Measurements from ENCODE around the gene LDLRAP1. TPM values are rescaled to one million over a fixed set of nuclear protein-coding genes. Genes with fewer than 3 reads are reported as not detected.

LDLRAP1 gene
- total and polyA plus RNA-seq, 2 donors (not counting 1 experiment from before 2014, with no cell fraction given), result 7.3 to 21.0 TPM

- TF ChIP-seq EZH2 (IDR thresholded peaks at IDR 0.05; ENCODE audit: low read length, missing control alignments), result no peak
- TF ChIP-seq, protein P1, sequence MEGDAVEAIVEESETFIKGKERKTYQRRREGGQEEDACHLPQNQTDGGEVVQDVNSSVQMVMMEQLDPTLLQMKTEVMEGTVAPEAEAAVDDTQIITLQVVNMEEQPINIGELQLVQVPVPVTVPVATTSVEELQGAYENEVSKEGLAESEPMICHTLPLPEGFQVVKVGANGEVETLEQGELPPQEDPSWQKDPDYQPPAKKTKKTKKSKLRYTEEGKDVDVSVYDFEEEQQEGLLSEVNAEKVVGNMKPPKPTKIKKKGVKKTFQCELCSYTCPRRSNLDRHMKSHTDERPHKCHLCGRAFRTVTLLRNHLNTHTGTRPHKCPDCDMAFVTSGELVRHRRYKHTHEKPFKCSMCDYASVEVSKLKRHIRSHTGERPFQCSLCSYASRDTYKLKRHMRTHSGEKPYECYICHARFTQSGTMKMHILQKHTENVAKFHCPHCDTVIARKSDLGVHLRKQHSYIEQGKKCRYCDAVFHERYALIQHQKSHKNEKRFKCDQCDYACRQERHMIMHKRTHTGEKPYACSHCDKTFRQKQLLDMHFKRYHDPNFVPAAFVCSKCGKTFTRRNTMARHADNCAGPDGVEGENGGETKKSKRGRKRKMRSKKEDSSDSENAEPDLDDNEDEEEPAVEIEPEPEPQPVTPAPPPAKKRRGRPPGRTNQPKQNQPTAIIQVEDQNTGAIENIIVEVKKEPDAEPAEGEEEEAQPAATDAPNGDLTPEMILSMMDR (conservative IDR thresholded peaks at IDR 0.05 in 1 of 2, IDR thresholded peaks at IDR 0.05 in 1 of 2; ENCODE audit: low read depth in 1 of 2, low read length in 2 of 2), result no peak
- no peaks in the 10 kb centered on the region for H3K9me3 ChIP-seq (ENCODE audit: control insufficient read depth, insufficient read depth, low read depth, low read length)
- no peak overlapping the region for H3K4me3 ChIP-seq (replicated peaks in 1 of 4; ENCODE audit: control extremely low read depth in 1 of 4, insufficient read depth in 1 of 4, low read depth in 3 of 4, low read length in 4 of 4)
- H3K9ac ChIP-seq (ENCODE audit: insufficient read depth, low read length), result no peak overlapping the region
- H2AFZ ChIP-seq (ENCODE audit: low read length), result no peak overlapping the region
- peaks cover 3% of the 10 kb centered on the region for H3K4me1 ChIP-seq (ENCODE audit: control insufficient read depth, extremely low read depth, insufficient read depth, low read length)
- H3K79me2 ChIP-seq (ENCODE audit: control insufficient read depth, insufficient read depth, low read length), result no peaks in the 10 kb centered on the region
- H3K27ac ChIP-seq (ENCODE audit: insufficient read depth, low read length), result no peak overlapping the region
- H4K20me1 ChIP-seq (ENCODE audit: control insufficient read depth, extremely low read depth, insufficient read depth, low read length), result no peaks in the 10 kb centered on the region
- no peaks in the 10 kb centered on the region for H3K36me3 ChIP-seq (ENCODE audit: control insufficient read depth, insufficient read depth, low read length)
- peaks cover 8% of the 10 kb centered on the region for H3K27me3 ChIP-seq (ENCODE audit: control insufficient read depth, insufficient read depth, low read length)
- H3K4me2 ChIP-seq (ENCODE audit: extremely low read depth, insufficient read depth, low read length), result no peak overlapping the region
- DNase-seq (ENCODE audit: low read depth in 2 of 2), result no peak
These were observed 2.0 kb upstream of the LDLRAP1 start for GRCh38 chr1:25541425-25541824.

GRCh38 chr1:25541889-25542658 lies 1.3 kb upstream of the LDLRAP1 start:
- Histone ChIP-seq H3K4me1 (ENCODE audit: control insufficient read depth, extremely low read depth, insufficient read depth, low read length) (peaks cover 3% of the 10 kb centered on the region), H3K27me3 (ENCODE audit: control insufficient read depth, insufficient read depth, low read length) (peaks cover 7% of the 10 kb centered on the region), H3K9me3 (ENCODE audit: control insufficient read depth, insufficient read depth, low read depth, low read length) (no peaks in the 10 kb centered on the region), H3K9ac (ENCODE audit: insufficient read depth, low read length) (no peak overlapping the region), H4K20me1 (ENCODE audit: control insufficient read depth, extremely low read depth, insufficient read depth, low read length) (no peaks in the 10 kb centered on the region), H2AFZ (ENCODE audit: low read length) (no peak overlapping the region), H3K79me2 (ENCODE audit: control insufficient read depth, insufficient read depth, low read length) (no peaks in the 10 kb centered on the region), H3K27ac (ENCODE audit: insufficient read depth, low read length) (no peak overlapping the region), H3K4me2 (ENCODE audit: extremely low read depth, insufficient read depth, low read length) (no peak overlapping the region), H3K36me3 (ENCODE audit: control insufficient read depth, insufficient read depth, low read length) (no peaks in the 10 kb centered on the region), H3K4me3 (replicated peaks in 1 of 4; ENCODE audit: control extremely low read depth in 1 of 4, insufficient read depth in 1 of 4, low read depth in 3 of 4, low read length in 4 of 4) (no peak overlapping the region)
- no peak for TF ChIP-seq EZH2 (IDR thresholded peaks at IDR 0.05; ENCODE audit: low read length, missing control alignments)
- TF ChIP-seq, protein P1 (conservative IDR thresholded peaks at IDR 0.05 in 1 of 2, IDR thresholded peaks at IDR 0.05 in 1 of 2; ENCODE audit: low read depth in 1 of 2, low read length in 2 of 2), result no peak
- DNase-seq (ENCODE audit: low read depth in 2 of 2), result no peak

GRCh38 chr1:25543005-25543424 lies 391 bp upstream of the LDLRAP1 start:
- Histone ChIP-seq H3K9ac (ENCODE audit: insufficient read depth, low read length) (no peak overlapping the region), H4K20me1 (ENCODE audit: control insufficient read depth, extremely low read depth, insufficient read depth, low read length) (no peaks in the 10 kb centered on the region), H3K27ac (ENCODE audit: insufficient read depth, low read length) (no peak overlapping the region), H3K4me3 (replicated peaks in 1 of 4; ENCODE audit: control extremely low read depth in 1 of 4, insufficient read depth in 1 of 4, low read depth in 3 of 4, low read length in 4 of 4) (peak overlapping the region in 2 of 4 experiments; percentile 5 to 80), H3K79me2 (ENCODE audit: control insufficient read depth, insufficient read depth, low read length) (no peaks in the 10 kb centered on the region), H3K36me3 (ENCODE audit: control insufficient read depth, insufficient read depth, low read length) (no peaks in the 10 kb centered on the region), H3K27me3 (ENCODE audit: control insufficient read depth, insufficient read depth, low read length) (peaks cover 2% of the 10 kb centered on the region), H3K4me1 (ENCODE audit: control insufficient read depth, extremely low read depth, insufficient read depth, low read length) (peaks cover 3% of the 10 kb centered on the region), H3K9me3 (ENCODE audit: control insufficient read depth, insufficient read depth, low read depth, low read length) (no peaks in the 10 kb centered on the region), H3K4me2 (ENCODE audit: extremely low read depth, insufficient read depth, low read length) (peak overlapping the region; percentile 48), H2AFZ (ENCODE audit: low read length) (no peak overlapping the region)
- no peak for TF ChIP-seq EZH2 (IDR thresholded peaks at IDR 0.05; ENCODE audit: low read length, missing control alignments)
- TF ChIP-seq, protein P1 (conservative IDR thresholded peaks at IDR 0.05 in 1 of 2, IDR thresholded peaks at IDR 0.05 in 1 of 2; ENCODE audit: low read depth in 1 of 2, low read length in 2 of 2), result no peak
- DNase-seq (ENCODE audit: low read depth in 2 of 2), result no peak

All from fibroblast of lung (primary cell).